Stimulated activated CD4-positive, alpha-beta T cell treated with anti-CD3 and anti-CD28 coated beads, Interleukin-2, amount 100 ng/mL, for 24 hours (primary cell): Measurements from ENCODE around the gene CNTNAP2.

Experiments
- DNase-seq, 2 donors: peaks; one replicate each; pipeline ENCODE4 v3.0.0-alpha.2; 2020

The CNTNAP2 gene

DNA sequence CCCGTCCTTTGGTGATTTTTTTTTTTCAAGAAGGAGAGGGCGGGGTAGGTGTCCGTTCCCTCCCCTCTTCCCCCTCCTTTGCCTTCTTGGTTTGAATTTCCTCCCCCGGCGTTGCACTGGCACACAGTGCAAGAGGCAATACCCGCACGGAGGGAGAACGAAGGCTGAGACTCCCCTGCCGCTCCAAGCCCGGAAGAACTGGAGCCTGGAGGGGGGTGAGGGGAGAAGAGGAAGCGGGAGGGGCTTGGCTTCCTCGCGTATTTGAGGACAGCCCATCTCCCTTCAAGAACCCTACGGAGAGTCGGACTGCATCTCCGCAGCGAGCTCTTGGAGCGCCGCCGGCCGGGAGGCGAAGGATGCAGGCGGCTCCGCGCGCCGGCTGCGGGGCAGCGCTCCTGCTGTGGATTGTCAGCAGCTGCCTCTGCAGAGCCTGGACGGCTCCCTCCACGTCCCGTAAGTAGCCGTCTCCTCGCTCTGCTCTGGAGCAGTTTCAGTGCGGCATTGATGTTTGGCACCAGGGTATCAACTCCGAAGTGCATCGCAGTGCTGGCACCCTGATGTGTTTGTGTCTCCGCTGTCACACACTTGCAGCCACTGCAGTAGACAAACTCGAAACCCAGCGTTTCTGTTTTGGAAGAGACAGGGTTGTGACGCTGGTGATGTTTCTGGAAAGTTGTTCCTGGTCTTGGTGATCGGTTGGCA, at the start of gene CNTNAP2:
Gene CNTNAP2, plus strand, starts transcription at position 281 of the 702 bp plus-strand sequence. Its CDS starts 76 bp downstream, at position 357.
- DNase-seq = no peak

DNA sequence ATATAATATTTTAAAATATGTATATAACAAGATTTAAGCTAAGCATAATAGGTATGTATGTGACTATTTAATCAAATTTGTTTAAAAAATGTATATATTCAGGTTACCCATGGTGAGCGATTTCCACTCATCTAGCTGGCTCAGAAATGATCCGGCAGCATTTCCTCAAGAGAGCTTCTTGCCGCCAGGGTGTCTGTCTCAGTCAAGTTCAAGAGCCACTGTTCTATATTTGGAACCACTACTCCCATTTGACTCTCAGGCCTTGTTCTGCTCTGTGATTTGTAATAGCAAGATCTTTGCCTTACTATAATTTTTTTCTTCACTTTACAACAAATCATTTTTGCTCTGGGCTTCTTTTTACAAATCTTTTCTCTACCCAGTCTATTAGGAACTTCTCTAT, 48.7 kb upstream of the CNTNAP2 start:
- DNase-seq = no peak

DNA sequence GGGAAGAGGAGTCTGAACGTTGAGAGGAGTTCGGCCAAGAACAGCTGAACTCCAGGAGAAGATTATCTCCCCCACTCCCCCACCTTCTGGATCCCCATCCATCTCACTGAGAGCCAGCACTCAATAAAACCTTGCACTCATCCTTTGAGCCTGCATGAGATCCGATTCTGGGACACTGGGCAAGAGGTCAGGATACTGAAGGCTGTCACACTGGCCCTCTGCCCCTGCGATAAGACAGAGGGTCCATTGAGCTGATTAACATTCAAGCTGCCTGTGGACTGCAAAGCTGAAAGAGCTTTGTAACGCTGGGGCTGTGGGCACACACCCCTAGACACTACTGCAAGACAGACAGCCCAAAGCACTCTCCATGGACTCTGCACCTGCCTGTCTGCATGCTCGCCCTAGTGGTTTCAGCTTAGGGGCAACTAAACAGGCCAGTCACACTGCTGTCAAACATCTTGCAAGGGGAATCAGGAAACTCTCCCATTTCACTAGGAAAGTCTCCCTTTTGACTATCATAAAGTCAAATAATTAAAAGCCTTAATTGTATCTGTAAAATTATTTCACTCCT, 42.3 kb upstream of the CNTNAP2 start:
- no peak for DNase-seq

DNA sequence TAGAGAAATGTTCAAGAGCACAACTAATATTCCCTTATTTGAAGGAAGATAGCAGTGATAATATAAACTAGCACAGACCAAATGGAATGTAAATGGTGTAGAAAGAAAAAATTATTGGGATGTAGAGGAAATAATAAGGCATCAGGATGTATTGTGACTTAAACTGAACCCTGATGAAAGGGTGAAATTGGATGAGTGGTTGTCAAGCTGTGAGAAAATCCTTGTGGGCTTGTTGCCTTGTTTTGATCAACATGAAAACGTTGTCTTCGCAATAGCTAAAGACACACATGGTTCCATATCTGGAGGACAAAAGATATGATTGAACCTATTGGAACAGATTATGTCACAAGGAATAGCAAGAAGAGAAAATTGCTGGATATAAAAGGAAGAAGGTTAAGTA, 40.3 kb upstream of the CNTNAP2 start:
- DNase-seq = no peak

DNA sequence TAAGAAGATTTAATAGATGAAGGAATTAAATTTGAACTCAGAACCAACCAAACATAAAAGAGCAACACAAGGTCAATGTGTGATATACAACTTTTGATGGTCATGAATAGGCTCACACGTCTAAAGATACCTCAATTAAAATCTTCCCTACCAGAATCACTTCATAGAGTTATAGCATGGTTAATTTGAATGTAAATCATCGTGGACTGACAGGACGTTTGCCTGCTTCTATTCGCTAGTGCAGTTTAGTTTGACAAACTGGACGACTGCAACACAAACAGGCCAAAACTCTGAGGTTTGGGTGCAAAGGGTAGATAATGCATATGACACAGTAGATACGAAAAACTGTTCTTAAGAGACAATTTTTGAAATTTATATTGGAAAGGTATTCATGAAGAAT, 32.5 kb upstream of the CNTNAP2 start:
- no peak for DNase-seq

DNA sequence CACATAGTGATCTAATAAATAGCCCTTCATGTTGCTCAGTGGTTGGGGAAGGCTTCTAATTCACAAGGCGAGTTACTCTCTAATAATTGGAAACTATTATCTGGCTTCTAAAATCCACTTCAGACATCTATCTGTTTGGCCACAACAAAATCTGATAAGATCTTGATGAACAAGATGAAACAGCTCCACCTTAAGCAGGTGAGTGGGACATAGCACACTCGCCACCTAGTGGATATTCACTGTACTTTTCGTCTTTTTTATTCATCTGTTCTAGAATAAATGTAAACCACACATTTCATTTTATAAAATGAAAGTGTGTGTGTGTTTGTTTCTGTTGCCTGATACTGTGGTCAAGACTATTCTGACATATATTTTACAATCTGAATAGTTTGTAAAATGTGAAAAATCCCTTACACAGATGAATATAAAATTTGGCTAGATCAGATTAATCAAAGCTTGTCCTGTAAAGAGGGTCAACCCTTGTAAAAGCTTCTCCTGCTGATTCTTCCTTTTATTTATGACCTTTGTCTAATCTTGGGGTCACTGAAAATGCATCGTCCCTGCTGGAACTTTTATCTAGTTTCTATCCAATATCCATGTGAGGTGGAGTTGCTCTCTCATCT, 26.5 kb upstream of the CNTNAP2 start:
- DNase-seq = no peak

DNA sequence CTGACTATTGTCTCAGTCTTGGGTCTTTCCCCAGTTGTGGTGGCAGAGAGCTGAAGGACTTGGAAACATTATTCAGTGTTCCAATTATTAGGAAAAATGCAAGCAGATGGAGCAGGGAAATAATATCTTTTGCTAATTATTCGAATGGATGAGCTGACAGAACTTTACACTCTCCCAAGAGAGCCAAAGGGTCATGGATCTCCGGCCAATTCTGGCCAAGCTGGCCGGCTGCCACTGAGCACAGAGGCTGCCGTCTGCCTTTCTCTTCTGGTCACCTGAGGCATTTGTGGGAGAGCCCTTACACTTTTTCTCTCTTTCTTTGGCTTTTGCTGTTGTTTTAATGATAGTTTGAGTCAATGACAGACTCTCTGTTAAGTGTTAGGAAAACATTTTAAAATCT, 22.2 kb upstream of the CNTNAP2 start:
- DNase-seq = no peak

DNA sequence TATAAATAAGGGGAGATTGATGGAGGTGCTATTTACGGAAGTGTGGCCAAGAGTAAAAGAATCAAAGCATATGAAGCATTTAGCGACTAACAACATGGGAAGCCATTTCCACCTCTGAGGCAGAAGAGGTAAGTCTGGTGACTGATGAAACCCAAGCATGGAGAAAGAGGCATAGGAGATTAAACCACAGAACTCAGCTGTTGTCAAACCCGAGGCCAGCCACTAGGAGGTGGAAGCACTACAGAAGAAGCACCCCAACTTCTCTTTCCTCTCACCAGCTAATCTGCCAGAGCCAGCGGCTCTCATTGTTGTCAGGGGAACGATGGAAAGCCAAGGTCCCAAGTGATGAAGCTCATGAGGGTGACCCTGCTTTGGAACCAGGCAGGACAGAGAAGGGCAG, 19.6 kb upstream of the CNTNAP2 start:
- no peak for DNase-seq

DNA sequence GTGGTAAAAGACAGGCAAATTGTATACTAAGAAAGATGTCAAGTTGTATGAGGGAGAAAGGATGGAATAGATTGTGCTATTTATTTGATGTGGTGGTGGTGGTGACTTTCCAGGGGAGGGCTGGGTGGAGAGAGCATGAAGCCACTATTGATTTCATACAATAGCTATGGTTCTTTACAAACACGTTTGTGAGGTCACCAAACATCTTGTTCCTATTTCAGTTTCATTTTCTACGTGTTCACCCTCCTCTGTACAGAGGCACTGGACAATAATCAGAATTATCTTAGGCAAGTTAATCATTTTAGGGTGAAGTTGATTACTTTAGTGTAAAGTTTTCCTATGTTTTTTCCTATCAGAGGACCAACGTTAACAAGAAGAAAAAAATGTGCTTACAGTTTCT, 10.3 kb upstream of the CNTNAP2 start:
- DNase-seq = no peak

DNA sequence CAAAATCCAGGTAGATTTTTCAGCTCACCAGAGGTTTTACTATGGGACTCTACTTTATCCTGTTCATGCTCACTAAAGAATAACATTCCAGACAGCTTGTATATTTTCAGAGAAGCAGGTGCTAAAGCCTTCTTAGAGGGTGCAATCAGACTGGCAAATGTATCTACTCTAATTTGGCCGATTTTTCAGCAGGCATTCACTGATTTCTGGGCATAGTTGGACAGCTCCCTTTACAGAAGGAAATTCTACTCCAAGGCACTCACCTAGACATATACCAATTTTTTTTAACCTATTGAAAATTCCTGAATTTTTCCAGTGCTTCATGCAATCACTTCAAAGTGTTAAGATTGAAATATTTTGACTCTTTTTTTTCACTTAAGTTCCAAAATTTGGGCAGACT, 3.8 kb upstream of the CNTNAP2 start:
- no peak for DNase-seq

DNA sequence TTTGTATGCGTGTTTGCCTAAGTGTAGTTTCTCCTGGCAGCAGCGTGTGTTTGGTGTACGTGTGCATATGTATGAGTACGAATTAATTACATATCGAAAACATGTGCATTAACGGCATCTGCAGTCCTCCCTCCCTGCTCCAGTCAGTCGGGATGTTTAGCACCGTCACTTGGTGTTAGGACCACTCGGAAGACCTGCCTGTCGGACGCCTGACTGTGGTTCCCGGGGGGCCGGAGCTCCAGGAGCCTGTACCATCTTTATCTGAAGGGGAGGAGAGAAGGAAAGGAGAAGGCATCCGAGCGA, 1.1 kb upstream of the CNTNAP2 start:
- DNase-seq = no peak

DNA sequence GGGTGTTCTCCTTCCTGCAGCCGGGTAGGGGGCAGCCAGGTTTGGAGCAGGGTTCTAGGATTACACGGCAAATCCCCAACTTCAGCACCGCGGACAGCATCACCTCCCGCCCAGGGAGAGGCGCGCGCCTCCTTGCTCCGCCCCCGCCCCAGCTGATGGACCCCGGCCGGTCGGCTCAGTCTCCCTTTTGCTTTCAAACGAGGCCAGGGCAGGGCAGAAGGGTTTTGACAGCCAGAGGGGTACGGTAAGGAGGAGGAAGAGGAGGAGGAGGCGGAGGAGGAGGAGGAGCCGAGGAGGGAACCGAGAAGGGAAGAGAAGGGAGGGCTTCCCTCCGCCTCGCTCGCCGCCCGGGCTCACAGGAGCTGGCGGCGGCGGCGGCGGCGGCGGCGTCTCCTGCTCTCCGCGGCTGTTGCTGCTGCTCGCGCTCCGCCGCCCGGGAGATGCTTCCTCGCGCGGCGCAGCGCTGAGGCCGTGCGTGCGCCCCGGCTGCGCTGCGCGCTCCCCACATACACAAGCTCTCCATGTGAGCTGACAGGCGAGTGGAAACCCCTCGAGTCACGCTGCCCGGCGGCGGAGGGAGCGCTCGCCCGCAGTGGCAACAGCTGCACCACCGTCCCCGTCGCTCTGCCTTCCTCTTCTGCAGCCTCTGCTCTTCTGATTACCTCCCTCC, 615 bp upstream of the CNTNAP2 start:
- DNase-seq = peak; percentile 23 to 51

DNA sequence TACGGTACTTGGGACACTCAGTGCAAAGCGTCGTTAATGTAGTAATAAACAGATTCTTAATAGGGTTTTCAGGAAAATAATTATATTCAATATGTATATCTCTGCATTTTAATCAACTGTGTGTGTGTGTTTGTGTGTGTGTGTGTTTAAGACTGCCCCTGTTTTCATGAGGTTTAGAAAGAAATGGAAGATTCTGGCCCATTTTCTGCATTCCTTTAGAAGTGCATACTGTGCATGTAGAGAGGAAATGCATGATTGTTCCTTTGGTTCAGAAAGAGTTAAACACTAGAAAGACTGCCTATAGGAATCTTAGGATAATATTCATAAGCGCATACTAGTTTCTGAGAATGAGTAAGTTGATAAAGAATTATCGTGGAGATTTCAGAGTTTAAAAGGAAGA, 975 bp downstream of the CNTNAP2 start:
- no peak for DNase-seq

DNA sequence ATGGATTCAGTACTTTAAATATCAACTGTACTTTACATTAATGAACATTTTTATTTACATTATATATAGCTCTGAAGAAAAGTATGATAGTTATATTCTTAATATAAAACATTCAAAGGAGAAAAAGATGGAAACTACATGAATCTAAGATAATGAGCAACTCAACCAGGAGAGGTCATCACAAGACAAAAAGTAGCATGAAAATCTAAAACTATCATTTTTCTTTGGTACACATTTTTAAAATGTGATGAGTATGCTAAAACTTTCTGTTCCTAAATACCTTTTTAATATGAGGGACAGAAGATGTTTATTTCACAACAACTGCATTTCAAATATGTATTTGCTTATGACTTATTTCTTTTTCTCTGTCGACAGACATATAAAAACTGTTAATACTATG, 2.4 kb downstream of the CNTNAP2 start:
- no peak for DNase-seq

DNA sequence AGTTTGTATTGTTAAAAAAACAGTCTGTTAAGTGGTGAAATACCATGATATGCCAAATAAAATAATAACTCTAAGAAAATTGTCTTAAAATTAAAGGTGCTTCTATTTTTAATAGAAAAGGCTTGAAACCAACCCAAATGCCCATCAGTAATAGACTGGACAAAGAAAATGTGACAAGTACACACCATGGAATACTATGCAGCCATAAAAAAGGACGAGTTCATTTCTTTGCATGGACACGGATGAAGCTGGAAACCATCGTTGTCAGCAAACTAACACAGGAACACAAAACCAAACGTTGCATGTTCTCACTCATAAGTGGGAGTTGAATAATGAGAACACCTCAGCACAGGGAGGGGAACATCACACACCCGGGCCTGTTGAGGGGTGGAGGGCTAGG, 7.1 kb downstream of the CNTNAP2 start:
- DNase-seq = no peak

DNA sequence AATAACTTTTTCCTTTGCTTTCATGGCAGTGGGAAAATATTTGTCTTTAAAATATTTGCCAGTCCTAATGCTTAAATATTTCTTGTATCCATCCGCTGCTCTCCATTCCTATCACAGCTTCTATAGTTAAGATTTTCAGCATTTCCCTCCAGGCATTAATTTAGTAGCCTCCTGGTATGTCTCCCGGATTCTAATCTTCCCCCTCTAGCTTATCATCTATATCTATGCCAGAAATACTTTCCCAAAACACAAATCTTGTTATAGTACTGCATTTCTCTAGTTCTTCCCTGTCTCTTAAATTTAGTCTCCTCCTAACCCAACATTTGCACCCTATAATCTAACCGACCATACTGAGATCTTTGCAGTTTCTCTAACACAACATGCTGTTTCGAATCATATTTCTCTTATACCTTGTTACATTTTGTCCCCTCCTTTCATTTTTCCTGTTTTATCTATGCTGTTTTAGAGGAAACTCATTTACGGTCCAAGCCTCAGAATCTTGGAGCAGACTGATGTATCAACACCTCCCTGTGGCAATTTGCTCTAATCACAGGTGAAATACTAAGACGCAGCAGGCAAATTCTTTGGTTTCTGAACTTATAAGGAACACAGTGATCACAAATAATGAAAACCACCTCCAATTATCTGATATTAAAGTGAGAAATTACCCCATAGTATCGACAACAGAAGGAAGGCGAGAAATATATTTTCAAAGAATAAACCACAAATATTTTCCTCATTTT, 10.3 kb downstream of the CNTNAP2 start:
- no peak for DNase-seq

DNA sequence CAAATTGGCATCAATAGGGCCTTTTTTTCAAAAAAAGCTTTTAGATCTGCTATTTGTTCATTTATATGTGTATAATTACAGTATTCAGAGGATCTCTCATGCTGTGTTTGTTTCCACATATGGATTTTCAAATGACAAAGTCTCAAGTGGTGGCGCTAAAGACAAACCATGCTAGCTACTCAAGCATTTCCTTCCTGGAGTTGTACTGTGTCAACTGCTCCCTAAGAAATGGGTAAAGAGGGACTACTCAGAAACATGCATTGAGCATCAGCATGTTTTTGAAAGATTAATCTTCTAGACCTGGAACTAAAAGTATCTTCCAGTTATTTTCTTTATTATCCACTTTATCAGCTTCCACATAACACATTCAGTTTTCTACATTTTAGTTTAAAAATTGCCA, 12.7 kb downstream of the CNTNAP2 start:
- no peak for DNase-seq

DNA sequence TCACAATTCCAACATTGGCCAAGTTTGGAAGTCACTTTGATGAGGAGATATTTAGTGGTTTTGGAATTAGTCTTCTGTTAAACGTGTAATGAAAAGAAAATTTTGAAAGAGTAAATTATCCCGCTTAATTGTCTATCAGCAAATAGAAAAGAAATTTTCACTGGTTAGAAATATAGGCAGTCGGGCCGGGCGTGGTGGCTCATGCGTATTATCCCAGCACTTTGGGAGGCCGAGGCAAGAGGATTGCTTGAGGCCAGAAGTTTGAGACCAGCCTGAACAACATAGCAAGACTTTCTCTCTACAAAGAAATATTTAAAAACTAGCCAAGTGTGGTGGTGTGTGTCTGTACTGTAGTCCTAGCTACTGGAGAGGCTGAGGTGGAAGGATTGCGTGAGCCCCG, 13.4 kb downstream of the CNTNAP2 start:
- DNase-seq = no peak

DNA sequence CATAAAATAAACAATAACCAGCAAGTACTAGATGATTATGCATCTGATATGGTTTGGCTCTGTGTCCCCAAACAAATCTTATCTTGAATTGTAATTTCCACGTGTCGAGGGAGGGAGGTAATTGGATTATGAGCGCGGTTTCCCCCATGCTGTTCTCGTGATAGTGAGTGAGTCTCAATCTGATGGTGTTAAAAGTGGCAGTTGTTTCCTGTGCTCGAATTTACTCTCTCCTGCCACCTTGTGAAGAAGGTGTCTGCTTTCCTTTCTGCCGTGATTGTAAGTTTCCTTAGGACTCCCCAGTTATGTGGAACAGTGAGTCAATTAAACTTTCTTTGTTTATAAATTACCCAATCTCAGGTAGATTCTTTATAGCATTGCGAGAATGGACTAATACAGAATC, 15.1 kb downstream of the CNTNAP2 start:
- no peak for DNase-seq

DNA sequence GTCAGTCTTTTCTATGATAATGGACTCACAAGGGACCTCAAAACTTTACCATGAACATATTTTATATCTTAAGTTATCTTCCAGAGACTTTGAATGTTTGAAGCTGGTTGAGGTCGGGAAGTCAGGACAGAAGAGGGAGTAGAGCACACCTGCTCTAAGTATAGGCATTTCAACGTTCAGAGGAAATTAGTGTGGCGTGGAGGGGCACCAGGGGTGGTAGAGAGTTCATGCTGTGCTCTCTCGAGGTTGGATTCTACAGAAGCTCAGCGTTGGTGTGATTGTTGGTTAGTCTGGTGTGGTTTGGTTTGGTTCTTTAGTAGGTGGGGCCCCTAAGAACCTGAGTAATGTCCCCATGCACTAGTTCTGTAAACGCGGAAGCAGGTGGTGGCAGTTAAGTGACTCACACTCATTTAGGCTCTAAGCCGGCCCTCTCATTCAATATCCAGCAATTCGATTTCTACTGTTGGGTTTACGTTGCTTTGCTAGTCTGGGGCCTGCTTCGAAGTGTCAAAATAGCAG, 19.8 kb downstream of the CNTNAP2 start:
- no peak for DNase-seq

DNA sequence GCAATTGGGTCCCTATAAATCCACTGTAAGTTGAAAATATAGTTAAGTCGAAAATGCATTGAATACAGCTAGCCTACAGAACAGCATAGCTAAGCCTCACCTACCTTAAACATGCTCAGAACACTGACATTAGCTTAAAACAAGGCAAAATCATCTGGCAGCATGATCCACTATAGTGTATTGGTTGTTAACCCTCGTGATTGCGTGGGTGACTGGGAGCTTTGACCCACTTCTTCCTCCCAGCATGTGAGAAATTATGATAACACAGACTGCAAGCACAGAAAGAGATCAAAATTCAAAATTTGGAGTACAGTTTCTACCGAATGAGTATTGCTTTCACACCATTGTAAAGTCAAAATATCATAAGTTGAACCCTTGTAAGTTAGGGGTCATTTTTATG, 22.3 kb downstream of the CNTNAP2 start:
- DNase-seq = no peak

DNA sequence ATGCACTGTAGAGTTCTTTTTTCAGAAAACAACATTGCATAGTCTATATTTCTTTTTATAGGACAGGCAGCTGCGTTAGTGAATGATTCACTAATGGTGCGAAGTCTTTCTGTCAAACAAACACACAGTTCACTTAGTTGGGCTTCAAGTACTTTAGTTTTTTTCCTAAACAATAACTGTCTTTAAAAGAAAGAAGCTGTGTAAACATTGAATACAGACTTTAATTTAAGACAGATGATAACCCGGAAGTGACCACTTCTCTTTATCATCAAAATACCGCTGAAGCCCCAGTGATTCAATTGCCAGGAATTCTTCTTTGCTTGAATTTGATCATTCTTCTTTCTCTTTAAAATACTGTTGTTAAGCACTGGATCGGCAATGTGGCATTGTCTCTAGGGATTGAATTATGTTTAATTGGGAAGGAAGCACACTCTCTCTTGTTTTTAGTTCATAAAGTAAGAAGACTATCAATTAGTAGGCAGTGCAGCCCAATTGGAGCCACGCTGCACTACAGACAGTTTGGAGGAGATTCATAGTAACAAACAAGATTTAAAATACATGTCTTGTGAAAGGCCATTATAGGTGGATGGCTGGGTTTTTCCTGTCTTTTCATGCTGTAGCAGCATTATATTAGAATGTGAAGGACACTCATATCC, 30.4 kb downstream of the CNTNAP2 start:
- DNase-seq = no peak

DNA sequence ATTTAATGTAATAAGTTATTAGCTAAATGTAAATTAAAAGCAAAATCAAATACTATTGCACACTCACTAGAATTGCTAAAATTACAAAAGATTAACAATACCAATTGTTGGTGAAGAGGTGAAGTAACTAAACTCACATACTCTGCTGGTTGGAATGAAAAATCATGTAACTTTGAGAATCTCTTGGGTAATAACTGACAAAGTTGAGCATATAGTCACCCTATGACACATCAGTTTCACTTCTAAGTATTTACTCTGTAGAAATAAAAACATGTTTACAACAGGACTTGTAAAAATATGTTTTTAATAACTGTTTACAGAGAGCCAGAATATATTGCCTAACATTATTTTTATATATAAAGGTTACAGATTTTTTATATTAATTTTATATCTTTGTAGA, 33.6 kb downstream of the CNTNAP2 start:
- no peak for DNase-seq
